Measurements from ENCODE around the gene PITHD1.
"Not testable (repeated sequence)": the region's sequence is repeated elsewhere in the genome, so short reads cannot be mapped to it uniquely, and the experiment has no call there.

PITHD1 gene

DNA sequence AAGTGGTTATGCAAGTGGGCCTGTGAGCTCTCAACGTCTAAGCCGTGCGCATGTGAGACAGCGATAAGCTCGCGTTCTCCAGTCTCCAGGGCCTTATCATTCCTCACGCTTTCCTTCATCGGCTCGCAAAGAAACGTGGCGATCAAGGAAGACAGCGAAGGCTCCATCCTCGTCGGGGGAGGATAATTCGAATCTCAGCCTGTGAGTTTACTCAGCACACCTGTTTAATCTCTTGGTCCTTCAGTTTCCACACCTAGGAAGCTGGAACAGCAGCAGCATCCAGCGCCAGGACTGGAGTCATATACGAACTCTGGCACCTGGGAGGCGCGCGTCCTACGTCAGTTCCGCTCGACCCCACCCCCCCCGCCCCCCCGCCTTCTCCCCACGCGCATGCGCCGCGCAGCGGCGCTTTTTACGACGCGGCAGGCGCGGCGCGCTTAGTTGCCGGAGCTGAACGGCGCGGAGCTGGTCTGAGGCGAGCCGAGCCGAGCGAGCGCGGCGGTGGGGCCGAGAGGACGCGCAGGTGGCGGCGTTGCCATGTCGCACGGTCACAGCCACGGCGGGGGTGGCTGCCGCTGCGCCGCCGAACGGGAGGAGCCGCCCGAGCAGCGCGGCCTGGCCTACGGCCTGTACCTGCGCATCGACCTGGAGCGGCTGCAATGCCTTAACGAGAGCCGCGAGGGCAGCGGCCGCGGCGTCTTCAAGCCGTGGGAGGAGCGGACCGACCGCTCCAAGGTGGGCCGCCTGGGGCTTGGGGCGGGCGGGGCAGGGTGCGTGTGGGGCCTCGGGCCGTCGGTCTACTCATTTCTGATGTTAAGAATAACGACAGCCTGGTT lies at the start of gene PITHD1:
PITHD1 (plus strand) TSS at position 440 of the 836 bp plus-strand sequence; CDS start at position 538, 98 bp downstream.
- DNase-seq (ENCODE audit: low read depth in 2 of 2): peak; percentile 65 to 69

- DNase-seq (ENCODE audit: low read depth in 2 of 2): no peak
Measured at GRCh38 chr1:23732363-23733224, 45.6 kb upstream of the PITHD1 start.

GRCh38 chr1:23733281-23733680 lies 44.9 kb upstream of the PITHD1 start:
- DNase-seq (ENCODE audit: low read depth in 2 of 2): not testable (repeated sequence)

- DNase-seq (ENCODE audit: low read depth in 2 of 2): no peak
Measured at GRCh38 chr1:23736437-23737134, 41.6 kb upstream of the PITHD1 start.

DNA sequence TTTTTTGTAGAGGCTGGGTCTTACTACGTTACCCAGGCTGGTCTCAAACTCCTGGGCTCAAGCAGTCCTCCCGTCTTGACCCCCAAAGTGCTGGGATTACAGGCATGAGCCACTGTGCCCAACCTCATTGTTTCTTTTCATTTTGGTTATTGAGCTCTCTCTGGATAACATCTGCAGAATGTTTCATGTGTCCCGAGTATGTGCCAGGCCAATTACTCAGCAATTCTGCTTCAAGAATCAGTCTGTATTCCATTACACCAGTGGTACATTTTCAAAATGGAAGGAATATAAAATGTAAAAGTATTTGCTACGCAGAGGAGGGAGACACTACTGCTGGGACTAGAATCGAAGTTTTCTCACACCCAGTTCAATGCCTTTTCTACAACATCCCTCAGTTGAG lies 36.6 kb upstream of the PITHD1 start:
- no peak for DNase-seq (ENCODE audit: low read depth in 2 of 2)

GRCh38 chr1:23742670-23743286 lies 35.4 kb upstream of the PITHD1 start:
- peak in 1 of 2 donors; percentile 6 for DNase-seq (ENCODE audit: low read depth in 2 of 2)

- DNase-seq (ENCODE audit: low read depth in 2 of 2): peak; percentile 55 to 70
Measured at GRCh38 chr1:23743287-23744152, 34.7 kb upstream of the PITHD1 start, which contains the start of gene ELOA. Gene ELOA, plus strand, starts transcription at chr1:23743471. Its CDS starts 33 bp downstream, at chr1:23743504.

DNA sequence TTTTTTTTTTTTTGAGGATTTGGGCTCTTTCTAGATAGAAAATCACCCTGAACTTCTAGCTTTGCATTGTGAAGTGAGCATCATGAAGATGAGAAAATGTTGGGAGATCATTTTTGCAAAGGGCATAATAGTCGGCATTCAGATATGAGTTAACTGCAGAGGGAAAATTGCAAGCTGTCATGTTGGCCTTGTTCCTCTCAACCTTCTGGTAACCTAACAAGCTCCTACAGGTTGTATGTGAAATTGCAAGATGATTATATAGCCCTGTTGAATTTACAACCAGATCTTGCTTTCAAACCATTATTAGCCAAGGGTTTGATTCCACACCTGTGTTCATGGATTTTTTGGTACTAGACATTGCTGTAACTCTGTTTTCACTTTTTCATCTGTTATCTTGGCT lies 32.7 kb upstream of the PITHD1 start:
- DNase-seq (ENCODE audit: low read depth in 2 of 2): no peak

GRCh38 chr1:23748016-23748415 lies 30.2 kb upstream of the PITHD1 start:
- DNase-seq (ENCODE audit: low read depth in 2 of 2): no peak

DNA sequence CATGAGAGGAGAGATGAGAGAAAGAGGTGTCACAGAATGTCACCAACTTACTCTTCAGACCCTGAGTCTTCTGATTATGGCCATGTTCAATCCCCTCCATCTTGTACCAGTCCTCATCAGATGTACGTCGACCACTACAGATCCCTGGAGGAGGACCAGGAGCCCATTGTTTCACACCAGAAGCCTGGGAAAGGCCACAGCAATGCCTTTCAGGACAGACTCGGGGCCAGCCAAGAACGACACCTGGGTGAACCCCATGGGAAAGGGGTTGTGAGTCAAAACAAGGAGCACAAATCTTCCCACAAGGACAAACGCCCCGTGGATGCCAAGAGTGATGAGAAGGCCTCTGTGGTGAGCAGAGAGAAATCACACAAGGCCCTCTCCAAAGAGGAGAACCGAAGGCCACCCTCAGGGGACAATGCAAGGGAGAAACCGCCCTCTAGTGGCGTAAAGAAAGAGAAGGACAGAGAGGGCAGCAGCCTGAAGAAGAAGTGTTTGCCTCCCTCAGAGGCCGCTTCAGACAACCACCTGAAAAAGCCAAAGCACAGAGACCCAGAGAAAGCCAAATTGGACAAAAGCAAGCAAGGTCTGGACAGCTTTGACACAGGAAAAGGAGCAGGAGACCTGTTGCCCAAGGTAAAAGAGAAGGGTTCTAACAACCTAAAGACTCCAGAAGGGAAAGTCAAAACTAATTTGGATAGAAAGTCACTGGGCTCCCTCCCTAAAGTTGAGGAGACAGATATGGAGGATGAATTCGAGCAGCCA lies 27.0 kb upstream of the PITHD1 start:
- peak in 1 of 2 donors; percentile 32 for DNase-seq (ENCODE audit: low read depth in 2 of 2)

- DNase-seq (ENCODE audit: low read depth in 2 of 2): no peak
Measured at GRCh38 chr1:23751815-23752200, 26.4 kb upstream of the PITHD1 start.

- DNase-seq (ENCODE audit: low read depth in 2 of 2): no peak
Measured at GRCh38 chr1:23752909-23753308, 25.3 kb upstream of the PITHD1 start.

DNA sequence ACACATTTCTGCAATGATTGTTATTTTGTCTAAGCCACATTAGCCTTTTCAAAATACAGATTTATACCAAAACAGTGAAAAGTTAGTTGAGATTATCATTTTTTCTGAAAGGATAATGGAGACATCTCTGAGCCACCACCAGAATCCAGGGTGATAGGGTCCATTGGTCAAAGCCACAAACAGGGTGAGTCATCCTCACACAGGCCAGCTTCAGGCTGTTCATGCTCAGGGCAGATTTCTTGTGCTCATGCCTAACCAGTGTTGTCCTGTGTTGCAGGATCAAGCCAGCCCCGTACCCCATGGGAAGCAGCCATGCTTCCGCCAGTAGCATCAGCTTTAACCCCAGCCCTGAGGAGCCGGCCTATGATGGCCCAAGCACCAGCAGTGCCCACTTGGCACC lies 21.5 kb upstream of the PITHD1 start:
- DNase-seq (ENCODE audit: low read depth in 2 of 2): no peak

GRCh38 chr1:23757812-23758211 lies 20.4 kb upstream of the PITHD1 start:
- DNase-seq (ENCODE audit: low read depth in 2 of 2): no peak

GRCh38 chr1:23759277-23759676 lies 18.9 kb upstream of the PITHD1 start:
- DNase-seq (ENCODE audit: low read depth in 2 of 2): no peak

GRCh38 chr1:23763041-23763577 lies 15.1 kb upstream of the PITHD1 start:
- no peak for DNase-seq (ENCODE audit: low read depth in 2 of 2)

DNA sequence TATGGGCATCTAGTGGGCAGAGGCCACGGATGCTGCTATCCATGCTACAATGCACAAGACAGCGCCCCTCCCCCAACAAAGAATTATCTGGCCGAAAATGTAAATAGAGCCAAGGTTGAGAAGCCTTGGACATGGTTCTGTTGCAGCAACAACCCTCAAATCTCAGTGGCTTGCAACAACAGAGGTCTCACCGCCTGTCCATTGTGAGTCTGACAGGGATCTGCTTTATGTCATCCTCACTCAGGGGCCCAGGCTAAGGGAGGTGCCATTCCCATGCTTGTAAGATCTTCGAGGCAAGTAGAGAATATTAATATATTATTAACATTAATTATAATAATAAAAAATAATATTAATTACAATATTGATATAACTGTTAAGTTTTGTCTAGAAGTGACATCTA lies 9.5 kb upstream of the PITHD1 start:
- no peak for DNase-seq (ENCODE audit: low read depth in 2 of 2)

GRCh38 chr1:23772049-23772853 lies 6.0 kb upstream of the PITHD1 start:
- DNase-seq (ENCODE audit: low read depth in 2 of 2): peak; percentile 73 to 81

DNA sequence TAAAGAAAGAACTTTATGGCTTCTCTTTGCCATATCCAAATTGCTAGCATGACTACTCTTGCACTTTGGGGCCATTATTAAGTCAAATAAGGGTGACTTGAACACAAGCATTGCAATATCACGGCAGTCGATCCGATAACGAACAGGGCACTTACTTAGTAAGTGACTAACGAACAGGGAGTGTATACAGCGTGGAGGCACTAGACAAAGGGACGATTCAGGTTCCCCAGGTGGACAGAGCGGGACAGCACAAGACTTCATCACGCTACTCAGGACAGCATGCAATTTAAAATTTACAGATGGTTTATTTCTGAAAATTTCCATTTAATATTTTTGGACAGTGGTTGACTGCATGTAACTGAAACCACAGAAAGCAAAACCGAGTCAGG lies 5.4 kb upstream of the PITHD1 start:
- DNase-seq (ENCODE audit: low read depth in 2 of 2): no peak
